Stimulated activated CD4-positive, alpha-beta T cell treated with anti-CD3 and anti-CD28 coated beads, Interleukin-2, amount 100 ng/mL, for 4 hours (primary cell): ENCODE measurements around the gene ME3.
"Not testable (repeated sequence)": the region's sequence is repeated elsewhere in the genome, so short reads cannot be mapped to it uniquely, and the experiment has no call there.

Experiments used
- DNase-seq: peaks from one replicate; pipeline ENCODE4 v3.0.0-alpha.2; 2020; ENCODE audit warnings: low read depth

The ME3 gene

DNA sequence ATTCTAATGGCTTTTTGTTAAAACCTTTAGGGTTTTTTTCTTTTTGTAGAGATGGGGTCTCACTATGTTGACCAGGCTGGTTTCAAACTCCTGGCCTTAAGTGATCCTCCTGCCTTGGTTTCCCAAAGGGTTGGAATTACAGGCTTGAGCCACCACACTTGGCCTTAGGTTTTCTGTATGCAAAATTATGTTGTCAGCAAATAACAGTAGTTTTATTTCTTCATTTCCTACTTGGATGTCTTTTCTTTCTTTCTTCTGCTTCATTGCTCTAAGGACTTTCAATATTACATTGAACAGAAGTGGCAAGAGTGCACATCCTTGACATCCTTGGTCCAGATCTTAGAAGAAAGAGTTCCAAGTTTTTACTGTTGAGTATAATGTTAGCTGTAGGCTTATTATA lies 245.0 kb downstream of the ME3 start:
- DNase-seq = no peak

DNA sequence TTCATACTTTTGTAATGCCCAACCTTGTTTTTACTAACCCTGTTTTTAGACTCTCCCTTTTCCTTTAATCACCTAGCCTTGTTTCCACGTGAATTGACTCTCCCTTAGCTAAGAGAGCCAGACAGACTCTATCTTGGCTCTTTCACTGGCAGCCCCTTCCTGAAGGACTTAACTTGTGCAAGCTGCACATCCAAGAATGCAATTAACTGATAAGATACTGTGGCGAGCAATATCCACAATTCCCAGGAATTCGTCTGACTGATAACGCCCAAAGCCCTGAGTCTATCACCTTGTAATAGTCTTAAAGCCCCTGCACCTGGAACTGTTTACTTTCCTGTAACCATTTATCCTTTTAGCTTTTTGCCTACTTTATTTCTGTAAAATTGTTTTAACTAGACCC lies 248.9 kb downstream of the ME3 start:
- DNase-seq = not testable (repeated sequence)

- DNase-seq = no peak
Measured at GRCh38 chr11:86422371-86422770, 250.0 kb downstream of the ME3 start.

DNA sequence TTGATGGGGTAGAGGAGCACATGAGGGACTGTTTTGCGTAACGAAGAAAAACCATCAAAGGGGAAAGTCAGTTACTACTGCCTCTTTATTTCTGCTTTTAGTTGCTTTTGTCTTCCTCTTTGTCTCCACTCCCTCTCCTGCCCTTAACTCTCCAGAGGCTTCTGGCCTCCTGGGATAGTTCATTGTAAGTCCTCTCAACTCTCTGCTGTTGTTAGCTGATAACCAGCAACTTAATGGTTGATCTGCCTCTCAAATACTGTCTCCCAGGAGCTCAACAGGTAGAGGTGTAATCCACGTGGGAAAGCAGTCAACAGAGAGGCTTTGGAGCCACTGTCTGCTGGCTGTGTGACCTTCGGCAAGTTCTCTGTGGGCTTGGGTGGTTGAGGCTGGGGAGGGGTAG lies 250.5 kb downstream of the ME3 start:
- DNase-seq = no peak

DNA sequence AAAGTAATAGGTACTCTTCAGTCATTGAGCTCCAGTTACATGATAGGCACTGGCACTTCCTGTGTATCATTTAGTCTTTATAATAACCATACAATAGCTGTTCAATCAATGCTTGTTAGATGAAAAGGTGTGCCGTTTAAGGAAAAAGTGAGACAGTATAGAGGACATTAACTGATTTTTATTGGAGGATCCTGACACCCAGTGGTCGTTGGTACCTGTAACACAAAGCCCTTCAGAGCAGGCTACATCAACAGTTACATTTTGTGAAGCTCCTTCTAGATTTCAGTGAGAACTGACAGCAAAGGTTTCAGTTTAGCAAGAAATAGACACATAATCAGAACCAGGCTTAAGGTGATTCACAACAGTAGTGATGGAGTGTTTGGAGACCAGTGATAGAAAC lies 253.5 kb downstream of the ME3 start:
- no peak for DNase-seq

GRCh38 chr11:86418513-86418912 lies 253.9 kb downstream of the ME3 start:
- no peak for DNase-seq

- no peak for DNase-seq
Measured at GRCh38 chr11:86418106-86418505, 254.3 kb downstream of the ME3 start.

- DNase-seq = not testable (repeated sequence)
Measured at GRCh38 chr11:86416951-86417350, 255.5 kb downstream of the ME3 start.

DNA sequence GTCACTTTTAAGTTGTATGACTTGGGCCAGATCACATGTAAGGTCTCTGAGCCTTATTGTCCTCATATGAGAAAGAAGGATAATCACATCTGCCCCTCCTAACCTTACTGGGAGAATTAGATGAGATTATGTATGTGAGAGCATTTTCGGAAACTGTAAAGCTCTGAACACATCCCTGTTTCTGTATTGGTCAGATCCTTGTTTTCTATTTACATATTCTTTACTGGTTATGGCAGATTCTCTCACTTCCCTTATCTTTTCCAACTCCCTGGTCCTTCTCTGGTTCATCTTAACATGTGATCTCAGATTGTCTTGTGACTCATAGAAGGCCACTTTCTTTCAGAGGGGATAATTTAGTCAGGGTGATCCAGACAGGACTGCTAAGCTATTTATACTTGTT lies 255.9 kb downstream of the ME3 start:
- DNase-seq = no peak

DNA sequence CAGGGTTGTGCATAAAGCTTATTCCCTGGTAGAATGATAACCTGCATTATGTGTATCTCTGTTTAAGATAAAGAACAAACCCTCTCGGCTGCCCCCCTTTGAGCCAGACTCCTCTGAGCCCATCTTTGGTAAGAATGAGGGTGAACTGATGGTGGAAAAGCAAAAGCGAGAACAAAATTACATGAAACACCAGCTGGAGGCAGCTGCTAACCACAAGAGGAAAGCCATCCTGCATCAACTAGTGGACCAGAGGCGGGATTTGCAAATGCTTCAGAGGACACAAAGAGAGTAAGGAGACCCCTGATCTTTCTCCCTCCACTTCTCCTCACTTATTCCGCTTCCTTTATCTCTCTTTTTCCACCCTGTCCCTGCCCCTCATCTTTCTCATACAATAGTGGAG lies 257.4 kb downstream of the ME3 start:
- no peak for DNase-seq

GRCh38 chr11:86414032-86414431 lies 258.4 kb downstream of the ME3 start:
- no peak for DNase-seq

- DNase-seq = no peak
Measured at GRCh38 chr11:86408845-86409244, 263.6 kb downstream of the ME3 start.

- DNase-seq = no peak
Measured at GRCh38 chr11:86403458-86403857, 269.0 kb downstream of the ME3 start.

DNA sequence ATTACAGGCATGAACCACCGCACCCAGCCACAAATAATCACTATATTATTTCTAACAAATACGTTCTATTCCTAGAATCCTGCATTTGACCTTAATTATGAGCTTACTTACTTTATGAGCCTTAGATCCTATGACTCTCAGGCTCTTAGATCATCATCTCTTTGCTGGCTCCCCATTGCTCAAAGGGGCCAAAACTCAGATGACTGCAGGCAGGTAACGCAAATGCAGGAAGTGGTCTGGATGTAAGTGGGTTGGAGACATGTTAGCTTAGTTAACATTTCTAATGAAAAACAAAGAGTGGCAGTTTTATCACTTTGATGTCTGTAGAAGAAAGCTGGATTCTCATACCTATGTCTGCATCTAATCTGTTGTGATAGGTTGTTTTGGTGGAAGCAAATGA lies 274.3 kb downstream of the ME3 start:
- DNase-seq = no peak

DNA sequence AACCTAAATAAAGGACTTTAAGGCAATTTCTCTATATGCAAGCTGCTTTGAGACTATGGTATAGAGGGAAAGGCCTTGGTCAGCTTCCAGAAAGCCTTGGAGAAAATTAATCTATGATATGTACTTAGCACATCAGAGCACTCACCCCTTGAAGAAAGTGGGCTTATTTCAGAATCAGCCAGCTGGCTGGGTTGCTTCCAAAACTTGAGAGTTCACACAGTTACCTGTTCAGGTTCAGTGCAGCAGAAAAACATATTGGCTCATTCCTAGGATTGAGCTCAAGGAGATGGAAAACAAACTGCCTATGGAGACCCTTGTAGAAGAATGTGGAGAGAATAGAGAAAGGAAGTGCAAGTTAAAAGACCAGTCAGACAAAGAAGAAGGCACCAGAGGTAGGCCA lies 275.1 kb downstream of the ME3 start:
- DNase-seq = no peak

DNA sequence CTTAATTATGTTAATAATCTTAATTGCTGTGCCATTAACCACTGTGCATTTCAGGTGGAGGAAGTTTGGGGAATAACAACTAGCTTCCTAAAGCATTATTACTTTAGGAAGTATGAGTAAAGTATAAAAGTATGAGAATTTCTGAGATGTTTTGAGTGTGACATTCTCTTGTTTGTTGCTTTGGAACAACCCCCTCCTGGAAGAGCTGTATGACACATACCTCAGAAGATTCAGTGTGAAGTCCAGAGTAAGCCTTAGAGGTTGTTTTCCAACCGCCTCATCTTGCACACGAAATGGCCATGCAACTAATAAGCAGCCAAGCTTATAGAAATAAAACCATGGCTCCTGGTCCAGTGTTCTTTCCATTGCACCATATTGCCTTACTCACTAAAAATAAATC lies 276.0 kb downstream of the ME3 start:
- no peak for DNase-seq

GRCh38 chr11:86395061-86395551 lies 277.3 kb downstream of the ME3 start:
- DNase-seq = no peak
